HG02610 (cell line): Measurements from ENCODE around the gene SAMD4A.

Source experiments
- ATAC-seq: cut with Tn5 transposase; IDR thresholded peaks from one replicate; pipeline ENCODE4 v1.9.1; 2021; ENCODE audit warnings: mild to moderate bottlenecking, moderate library complexity; ENCODE audit not compliant: unreplicated experiment

The SAMD4A gene

DNA sequence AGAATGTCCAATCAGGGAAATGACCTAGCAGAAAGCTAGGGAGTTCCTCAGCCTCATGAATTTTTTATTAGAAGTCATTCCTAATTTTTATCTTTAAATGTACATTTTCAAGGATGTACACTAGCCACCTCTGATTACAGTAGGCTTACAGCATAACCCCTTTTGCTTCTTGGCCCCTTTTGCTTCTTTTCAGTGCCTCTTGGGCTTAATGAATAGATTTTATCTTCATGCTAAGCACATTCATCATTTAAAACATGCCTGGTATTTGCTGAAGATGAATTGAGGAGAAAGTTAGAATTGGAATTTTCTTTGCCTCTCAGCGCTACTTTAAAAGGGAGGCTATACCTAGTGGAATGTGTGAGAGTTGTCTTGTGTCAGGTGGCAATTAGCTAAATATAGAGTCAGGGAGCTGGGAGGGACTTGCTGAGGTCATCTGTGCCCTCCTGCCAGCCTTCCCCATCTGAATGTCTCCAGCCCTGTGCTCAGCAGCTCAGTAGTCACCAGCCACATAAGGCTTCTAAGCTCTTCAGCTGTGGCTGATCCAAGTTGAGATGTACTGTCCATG lies 132.1 kb downstream of the SAMD4A start:
- no peak for ATAC-seq

DNA sequence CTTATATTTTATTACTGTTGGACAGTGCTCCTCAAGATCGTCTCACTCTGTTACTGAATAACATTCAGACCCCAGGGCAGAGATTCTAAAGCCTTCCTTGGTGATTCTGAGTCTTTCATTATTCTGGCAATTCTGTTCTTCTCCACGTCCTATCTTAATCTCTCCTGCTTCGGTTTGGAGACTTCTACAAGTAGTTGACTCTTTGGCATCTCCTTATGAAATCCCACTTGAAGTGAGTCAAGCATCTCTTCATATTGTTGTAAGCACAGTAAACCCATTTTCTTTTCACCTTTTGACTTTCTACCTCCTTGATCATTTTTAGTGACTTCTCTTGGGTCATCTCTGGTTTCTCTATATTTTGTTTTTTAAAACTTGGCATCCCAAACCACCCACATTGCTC lies 132.8 kb downstream of the SAMD4A start:
- no peak for ATAC-seq

DNA sequence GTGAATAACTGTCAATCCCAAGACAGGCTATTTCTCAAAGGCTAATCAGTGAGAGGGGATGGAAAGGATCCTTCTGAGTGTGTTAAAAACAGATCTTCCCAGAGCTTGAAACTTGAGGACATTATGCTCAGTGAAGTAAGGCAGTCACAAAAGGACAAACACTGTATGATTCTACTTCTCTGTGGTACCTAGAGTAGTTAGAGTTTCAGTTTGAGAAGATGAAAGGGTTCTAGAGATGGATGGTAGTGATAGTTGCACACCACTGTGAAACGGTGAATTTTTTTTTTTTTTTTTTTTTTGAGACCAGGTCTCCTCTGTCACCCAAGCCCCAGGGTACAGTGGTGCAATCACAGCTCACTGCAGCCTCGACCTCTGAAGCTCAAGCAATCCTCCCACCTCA lies 133.8 kb downstream of the SAMD4A start:
- ATAC-seq: peak; percentile 65

DNA sequence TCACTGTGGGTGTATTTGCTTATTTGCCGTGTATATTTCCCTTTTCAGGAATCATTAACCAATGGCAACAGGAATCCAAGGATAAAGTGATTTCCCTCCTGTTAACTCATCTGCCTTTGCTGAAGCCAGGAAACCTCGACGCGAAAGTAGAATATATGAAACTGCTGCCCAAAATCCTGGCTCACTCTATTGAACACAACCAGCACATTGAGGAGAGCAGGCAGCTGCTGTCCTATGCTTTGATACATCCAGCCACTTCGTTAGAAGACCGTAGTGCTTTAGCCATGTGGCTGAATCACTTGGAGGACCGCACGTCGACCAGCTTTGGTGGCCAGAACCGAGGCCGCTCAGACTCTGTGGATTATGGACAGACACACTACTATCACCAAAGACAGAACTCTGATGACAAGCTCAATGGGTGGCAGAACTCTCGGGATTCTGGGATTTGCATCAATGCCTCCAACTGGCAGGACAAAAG lies 135.1 kb downstream of the SAMD4A start:
- no peak for ATAC-seq

DNA sequence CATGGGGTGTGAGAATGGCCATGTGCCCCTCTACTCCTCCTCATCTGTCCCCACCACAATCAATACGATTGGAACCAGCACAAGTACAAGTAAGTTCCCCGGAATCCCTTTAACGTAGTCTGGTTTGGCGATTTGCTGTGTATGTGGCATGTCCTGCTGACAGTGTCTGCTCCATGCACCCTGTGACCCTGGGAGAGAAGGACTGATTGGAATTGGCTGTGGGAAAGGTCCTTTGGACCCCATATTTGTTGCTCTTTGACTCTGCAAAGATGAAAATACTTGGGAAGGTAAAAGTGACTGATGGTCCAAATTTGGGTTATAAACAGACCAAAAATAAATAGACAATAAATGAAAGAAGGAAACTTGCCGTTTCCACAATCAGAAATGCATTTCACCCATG lies 135.6 kb downstream of the SAMD4A start:
- no peak for ATAC-seq

DNA sequence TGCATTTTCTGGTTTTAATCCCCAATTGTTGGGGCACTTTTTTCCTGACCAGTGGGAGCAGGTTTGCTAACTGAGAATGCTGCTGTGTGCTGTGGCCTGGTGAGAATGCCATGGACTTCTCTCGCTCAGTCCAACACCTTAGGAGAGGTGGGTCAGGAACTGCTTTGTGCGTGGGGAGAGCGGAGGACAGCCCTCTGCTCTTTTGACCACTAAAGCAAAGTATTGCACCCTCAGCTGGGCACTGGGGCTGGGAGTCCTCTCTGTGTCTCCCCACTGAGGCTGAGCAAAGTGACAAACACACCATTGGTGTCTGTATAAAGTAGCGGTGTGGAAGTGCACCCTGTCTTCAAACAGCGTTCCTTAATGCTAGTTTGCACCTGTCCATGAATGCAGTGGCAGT lies 136.2 kb downstream of the SAMD4A start:
- no peak for ATAC-seq

DNA sequence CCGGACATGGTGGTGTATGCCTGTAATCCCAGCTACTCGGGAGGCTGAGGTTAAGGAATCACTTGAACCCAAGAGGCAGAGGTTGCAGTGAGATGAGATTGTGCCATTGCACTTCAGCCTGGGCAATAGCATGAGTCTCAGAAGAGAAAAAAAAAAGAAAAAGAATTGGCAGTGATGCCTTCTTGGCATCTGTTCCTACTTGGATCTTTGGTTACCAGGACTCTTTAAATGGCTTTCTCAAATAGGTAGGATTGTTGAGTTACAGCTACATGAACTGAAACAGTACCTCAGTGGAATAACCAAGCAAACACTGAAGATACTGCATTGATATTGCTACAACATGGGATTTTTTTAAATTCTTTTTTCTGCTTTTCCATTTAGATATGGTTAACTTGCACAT lies 136.8 kb downstream of the SAMD4A start:
- ATAC-seq: no peak

DNA sequence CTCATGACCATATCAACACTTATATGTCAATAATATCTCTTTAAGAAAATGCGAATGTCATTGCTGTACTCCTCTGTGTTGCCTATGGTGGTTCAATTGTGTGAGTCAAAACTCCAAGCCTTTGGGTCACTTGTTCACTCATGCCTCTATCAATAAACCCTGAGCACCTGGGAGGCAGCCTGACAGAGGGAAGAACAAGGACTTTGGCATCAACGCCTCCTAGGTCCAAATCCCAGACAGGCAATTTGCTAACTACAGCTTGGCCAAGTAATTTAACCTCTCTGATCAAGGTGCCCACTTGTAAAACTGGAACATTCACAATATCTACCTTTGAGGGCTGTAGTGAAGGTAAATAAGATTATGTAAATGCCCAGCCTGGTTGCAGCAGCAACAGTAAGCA lies 137.8 kb downstream of the SAMD4A start:
- ATAC-seq: no peak

DNA sequence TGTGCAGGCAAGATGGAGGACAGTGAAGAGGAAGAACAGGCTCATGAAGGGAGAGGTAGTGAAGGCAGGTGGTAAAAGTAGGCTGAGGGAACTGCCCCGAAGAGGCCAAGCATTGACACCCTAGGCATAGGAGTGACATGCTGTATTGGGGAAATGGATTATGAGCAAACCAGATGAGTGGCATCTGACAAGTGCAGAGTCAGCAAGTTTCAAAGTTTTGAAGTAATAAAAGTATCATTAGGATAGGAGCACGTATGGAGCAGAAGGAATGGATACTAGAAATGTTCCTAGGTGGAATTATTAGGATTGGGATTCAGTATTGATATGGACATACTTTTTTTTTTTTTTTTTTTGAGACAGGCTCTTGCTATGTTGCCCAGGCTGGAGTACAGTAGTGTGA lies 139.8 kb downstream of the SAMD4A start:
- no peak for ATAC-seq

DNA sequence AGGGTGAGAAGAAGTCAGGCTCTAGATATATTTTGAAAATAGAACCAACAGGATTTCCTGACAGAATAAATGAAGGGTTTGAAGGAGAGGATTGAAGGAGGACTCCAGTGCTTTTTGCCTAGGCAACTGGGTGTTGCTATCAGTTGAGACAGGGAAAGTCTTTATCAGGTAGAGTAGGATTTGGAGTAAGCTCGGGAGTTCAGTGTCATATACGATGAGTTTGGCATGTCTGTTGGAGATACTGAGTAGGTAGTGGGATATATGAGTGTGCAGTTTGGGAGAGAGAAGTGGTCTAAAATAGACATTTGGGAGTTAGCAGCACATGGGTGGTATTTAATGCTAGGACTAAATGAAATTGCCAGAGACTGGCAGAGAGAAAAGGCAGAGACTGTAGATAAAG lies 141.2 kb downstream of the SAMD4A start:
- ATAC-seq: no peak

DNA sequence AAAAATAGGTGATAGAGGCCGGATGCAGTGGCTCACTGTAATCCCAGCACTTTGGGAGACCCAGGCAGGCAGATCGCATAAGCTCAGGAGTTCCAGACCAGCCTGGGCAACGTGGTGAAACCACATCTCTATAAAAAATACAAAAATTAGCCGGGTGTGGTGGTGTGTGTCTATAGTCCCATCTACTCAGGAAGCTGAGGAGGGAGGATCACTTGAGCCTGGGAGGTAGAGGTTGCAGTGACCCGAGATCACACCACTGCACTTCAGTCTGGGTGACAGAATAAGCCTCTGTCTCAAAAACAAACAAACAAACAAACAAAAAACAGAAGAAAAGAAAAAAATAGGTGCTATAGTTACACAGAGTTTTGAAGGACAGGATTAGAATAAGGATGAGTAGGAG lies 142.1 kb downstream of the SAMD4A start:
- ATAC-seq: no peak

DNA sequence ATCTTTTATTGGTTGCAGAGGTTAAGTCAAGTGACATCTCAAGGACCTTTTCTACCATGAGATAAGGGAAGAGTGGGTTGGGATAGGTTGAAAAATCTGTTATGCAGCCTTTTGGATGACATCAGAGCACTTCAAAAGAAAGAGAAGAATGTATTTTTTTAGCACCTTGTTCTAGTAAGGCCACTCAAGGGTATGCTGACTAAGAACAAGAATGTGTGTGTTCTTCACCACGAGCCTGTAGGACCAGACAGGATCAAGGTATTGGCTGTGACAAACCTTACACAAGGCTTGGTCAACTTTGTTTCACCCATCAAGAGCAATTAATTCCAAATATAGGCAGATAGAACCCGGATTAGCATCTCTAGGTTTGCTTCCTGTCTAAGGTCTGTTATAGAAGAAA lies 142.5 kb downstream of the SAMD4A start:
- peak; percentile 95 for ATAC-seq

DNA sequence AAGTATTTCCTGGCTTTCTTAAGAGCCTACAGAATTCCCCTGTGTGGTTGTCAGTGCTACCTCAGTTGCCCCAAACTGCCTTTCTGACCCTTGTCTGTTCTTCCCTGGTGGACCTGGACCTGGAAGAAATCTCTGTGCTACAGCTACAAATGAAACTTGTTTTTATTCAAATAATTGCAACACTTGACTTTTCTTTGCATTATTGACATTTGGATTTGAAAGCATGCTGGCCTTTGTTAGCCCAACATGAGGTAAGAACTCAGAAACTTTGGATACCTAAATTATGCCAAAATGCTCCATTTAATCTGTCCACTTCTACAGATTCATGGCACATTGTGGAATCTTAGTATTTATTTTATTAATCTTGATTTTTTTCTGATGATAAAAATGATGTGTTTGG lies 142.9 kb downstream of the SAMD4A start:
- no peak for ATAC-seq

DNA sequence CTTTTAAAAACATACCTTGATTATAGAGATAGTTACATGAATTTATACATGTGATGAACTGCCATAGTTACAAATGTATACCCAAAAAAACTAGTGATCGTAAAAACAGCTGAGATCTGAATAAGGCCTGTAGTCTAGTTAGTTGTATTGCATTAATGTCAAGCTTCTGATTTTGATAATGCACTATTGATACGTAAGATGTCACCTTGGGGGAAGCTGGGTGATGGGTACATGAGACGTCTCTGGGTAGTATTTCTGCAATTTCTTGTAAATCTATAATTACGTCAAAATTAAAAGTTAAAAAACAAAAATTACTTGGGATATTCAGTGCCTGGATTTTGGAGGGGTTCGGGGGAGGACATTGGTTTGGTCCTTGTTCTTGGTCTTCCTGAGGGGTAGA lies 144.4 kb downstream of the SAMD4A start:
- ATAC-seq: no peak

DNA sequence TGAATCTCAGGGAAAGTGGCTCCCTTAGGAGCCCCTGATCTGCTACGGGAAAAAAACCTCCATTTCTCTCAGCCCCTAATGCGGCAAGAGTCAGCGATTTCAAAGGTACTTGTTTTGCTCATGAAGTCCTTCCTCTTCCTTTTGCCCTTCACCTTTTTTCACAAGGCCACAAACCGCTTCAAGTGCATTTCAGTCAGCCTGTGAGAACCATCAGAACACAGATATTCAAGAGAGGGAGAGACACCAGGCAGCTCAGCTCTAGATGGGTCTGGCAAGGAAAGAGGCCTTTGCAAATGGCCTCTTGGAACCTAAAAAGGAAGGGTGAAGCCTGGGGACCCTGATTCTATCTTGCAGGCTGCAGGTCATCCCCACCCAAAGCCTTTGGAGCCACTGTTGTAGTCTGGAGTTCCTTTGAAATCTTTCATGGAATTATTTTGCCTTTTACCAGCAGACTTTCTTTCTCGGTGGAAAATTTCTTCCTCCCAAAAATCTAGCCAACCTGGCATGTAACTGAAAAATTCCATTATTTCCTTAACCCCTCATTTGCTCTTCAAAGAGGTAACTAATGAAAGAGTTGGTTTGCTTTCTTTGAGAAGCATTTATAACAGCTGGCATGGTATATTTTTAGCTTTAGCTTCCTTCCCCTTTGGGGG lies 145.0 kb downstream of the SAMD4A start:
- no peak for ATAC-seq

DNA sequence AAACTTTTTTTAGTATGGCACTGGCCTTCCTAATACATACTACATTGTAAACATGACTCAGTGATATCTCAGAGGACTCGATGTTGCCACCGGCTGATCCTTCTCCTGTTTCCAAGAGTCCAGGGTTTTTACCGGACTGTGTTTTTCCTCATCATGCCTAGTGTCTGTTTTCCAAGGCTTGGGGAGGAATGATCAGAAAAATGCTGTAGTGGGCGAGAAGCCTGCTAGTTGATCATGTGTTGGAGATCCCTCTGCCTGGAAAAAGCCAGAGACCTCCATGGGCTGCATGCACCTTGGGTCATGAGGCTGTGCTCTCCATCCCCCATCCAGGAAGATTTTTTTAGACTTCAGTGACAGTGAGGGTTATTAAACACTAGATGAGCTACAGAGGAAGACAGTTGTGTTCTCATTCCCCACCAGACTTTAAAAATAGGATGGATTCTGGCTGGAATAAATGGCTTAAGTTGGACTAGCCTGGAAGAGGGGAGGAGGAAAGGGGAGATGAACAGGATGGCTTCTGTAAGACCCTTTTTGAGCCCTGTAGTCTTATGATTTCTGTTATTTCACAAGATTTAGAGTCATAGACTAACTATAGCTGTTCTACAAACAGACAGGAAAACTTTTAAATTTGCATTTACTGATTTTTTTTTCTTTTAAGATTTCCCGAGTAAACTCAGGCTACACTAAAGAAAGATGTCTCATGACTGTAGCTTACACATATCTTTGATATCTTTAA lies 145.7 kb downstream of the SAMD4A start:
- no peak for ATAC-seq

DNA sequence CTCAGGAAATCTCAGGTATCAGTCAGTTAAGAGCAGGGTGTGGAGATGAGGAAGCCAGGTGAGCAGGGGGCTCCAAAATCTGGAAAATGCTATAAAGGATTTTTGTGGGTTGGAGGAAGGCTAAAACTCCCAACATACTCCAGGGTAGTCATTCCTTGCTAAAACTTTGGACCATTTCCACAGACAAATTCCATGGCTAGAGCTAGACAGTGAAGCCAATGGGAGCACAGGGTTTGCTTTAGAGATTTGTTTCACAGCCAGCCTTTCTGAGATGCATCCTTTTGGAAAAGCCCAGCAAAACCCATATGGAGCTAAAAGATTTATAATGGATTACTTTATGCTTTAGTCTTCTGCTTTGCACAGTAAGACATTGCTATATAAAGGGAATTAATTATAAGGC lies 146.5 kb downstream of the SAMD4A start:
- no peak for ATAC-seq

DNA sequence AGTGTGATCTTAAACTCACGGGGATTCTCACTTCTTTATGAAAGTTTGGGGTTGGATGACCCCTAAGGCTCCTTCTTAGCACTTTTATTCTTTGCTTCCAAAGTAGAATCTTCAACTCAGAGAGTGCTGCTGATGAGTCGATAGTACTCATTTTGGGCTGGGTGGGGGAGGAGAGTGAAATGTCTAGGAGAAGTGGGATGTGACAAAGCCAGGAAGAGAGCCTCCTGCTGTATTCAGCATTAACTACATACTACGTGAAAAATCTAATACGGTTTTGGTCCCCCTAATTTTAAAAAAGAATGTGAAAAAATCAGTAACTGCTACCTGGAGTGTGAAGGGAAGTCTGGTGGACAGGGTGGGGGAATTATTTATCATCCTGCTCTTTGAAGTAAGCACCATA lies 148.3 kb downstream of the SAMD4A start:
- no peak for ATAC-seq

DNA sequence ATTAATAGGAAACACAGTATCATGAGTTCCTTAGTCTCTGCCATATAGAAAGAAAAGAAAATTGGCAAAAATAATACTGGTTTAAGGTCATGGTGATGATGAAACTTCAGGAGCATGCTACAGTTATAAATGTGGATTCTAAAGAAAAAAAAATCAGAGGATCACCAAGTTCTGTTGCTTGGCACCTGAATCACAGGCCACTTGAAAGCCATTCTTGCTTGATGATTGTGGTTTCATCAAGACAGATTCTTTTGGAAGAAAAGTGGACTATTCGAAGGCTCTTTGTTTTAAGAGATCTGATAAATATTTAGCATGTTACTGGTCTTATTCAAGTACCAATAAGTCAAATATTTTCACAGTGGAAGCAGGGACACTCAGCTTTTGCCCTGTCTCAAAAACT lies 148.9 kb downstream of the SAMD4A start:
- no peak for ATAC-seq

DNA sequence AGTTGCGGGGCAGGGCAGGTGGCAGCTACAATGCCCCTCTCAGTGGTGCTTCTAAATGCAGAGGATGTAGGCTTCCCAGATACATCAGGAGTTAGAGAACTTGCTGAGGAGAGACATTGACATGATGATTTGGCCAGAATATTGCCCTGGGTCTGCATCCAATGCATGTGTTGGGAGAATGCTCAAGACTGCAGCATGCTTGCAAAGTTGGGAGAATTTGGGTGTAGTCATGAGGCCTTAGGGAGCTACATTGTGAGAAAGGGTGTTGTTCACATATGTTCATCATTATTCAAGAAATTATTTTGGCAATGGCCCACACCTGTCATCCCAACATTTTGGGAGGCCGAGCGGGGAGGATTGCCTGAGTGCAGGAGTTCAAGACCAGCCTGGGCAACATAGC lies 149.9 kb downstream of the SAMD4A start:
- no peak for ATAC-seq

DNA sequence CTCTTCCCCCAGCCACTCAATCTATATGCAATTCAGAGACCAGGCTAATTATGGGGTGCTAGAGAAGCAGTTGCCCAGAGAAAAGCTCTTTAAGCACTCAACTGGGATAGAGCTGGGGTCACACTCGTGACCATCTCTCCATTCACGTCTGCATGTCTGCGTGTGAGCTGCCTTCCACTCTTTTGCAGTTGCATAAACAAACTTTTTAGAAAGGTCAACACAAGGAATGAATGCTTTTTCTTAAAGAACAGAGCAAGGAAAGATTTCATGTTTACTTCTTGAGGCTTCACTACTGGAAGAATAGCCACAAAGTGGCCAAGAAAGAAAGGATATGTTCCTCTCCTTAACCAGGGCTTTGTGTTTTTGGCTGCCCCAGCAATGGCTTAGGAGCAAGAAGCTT lies 151.1 kb downstream of the SAMD4A start:
- no peak for ATAC-seq

DNA sequence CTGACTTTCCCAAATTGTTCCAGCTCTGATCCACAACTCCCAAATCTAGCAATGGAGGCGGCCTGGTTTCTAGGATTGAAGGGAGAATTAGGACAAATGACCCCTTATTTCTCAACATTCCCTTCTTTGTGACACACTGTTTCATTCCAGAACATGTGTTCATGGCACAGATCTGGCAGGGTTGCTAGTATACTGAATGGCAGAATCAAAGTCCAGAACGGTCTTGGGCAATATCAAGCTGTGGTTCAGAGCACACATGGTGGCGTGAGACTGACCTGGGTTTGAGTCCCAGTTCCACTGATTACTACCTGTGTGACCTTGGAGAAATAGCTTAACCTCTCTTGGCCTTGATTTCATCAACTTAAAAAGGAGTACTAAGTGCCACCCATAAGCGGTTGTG lies 152.5 kb downstream of the SAMD4A start:
- no peak for ATAC-seq
